Measurements from ENCODE around the gene ACSL5. TPM values are rescaled to one million over a fixed set of nuclear protein-coding genes. Genes with fewer than 3 reads are reported as not detected.

The ACSL5 gene
- total and polyA plus RNA-seq, 2 donors (not counting 3 experiments of a cell fraction or from before 2014, with no cell fraction given), result 1.5 to 2.1 TPM

- no peaks in the 10 kb centered on the region for H3K79me2 ChIP-seq (ENCODE audit: control insufficient read depth, insufficient read depth, low read length)
- no peak overlapping the region for H3K27ac ChIP-seq (ENCODE audit: insufficient read depth, low read depth, low read length)
- dilution Hi-C loops (cut with MboI; ENCODE audit: extremely low pct_ligation_motif_present, low sequenced_read_pairs) (no loop called here), intact Hi-C loops (cut with micrococcal nuclease) (no loop called here)
- DNase-seq (ENCODE audit: low read depth, low spot score) (no peak), FAIRE-seq (no peak)
- no peak overlapping the region for H3K4me2 ChIP-seq (ENCODE audit: insufficient read depth, low read length)
- no peaks in the 10 kb centered on the region for H3K9me3 ChIP-seq (replicated peaks; ENCODE audit: control insufficient read depth, insufficient read depth, low read length)
- H2AFZ ChIP-seq (ENCODE audit: low read depth, low read length), result no peak overlapping the region
- H3K4me1 ChIP-seq (ENCODE audit: control insufficient read depth, extremely low read depth, insufficient read depth, low read length), result no peaks in the 10 kb centered on the region
- H3K4me3 ChIP-seq (replicated peaks in 1 of 3; ENCODE audit: insufficient read depth in 1 of 3, low read depth in 1 of 3, low read length in 3 of 3), result no peak overlapping the region
- H3K36me3 ChIP-seq (ENCODE audit: control insufficient read depth in 2 of 2, extremely low read depth in 1 of 2, insufficient read depth in 2 of 2, low read length in 2 of 2), result peaks cover 14 to 22% of the 10 kb centered on the region in 2 experiments
- H4K20me1 ChIP-seq (replicated peaks; ENCODE audit: control insufficient read depth, extremely low read depth, insufficient read depth, low read length), result no peaks in the 10 kb centered on the region
- ChIA-PET CTCF (interaction anchor here (0.8 to 3.2 kb wide), 5 partner anchors 17 to 296 kb away, joined by 3 to 8 read pairs (median 4); no protein-coding TSS in a partner anchor), POLR2A (no interaction called here)
- TF ChIP-seq GATA2 (IDR thresholded peaks at IDR 0.05; ENCODE audit: insufficient read depth, insufficient read length, low read depth, low read length), result no peak
- TF ChIP-seq, protein P1, sequence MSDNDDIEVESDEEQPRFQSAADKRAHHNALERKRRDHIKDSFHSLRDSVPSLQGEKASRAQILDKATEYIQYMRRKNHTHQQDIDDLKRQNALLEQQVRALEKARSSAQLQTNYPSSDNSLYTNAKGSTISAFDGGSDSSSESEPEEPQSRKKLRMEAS (IDR thresholded peaks at IDR 0.05; ENCODE audit: insufficient read depth, insufficient read length), result no peak
- no peak for TF ChIP-seq CTCF (IDR thresholded peaks at IDR 0.05; ENCODE audit: extremely low read depth in 1 of 2, insufficient read depth in 1 of 2, low read depth in 1 of 2, low read length in 2 of 2)
- TF ChIP-seq FOS (IDR thresholded peaks at IDR 0.05; ENCODE audit: borderline replicate concordance, insufficient read depth, low read length), result no peak
- no peak for TF ChIP-seq JUN (IDR thresholded peaks at IDR 0.05; ENCODE audit: borderline replicate concordance, insufficient read depth, insufficient read length, low read depth)
- no peak for TF ChIP-seq POLR2A (IDR thresholded peaks at IDR 0.05; ENCODE audit: low read depth, low read length)
- TF ChIP-seq MYC (IDR thresholded peaks at IDR 0.05; ENCODE audit: low read depth, low read length), result no peak
- TF ChIP-seq EZH2 (IDR thresholded peaks at IDR 0.05; ENCODE audit: borderline replicate concordance, low read depth, low read length, severe bottlenecking), result no peak
- TF ChIP-seq POLR2AphosphoS5 (IDR thresholded peaks at IDR 0.05; ENCODE audit: insufficient read depth, low read depth, low read length), result no peak
- BruUV-seq (replicated peaks), result no TSS peak
- no peaks in the 10 kb centered on the region for H3K27me3 ChIP-seq (ENCODE audit: control insufficient read depth in 2 of 2, insufficient read depth in 2 of 2, low read length in 2 of 2)
- no peak overlapping the region for H3K9ac ChIP-seq (replicated peaks; ENCODE audit: extremely low read depth, insufficient read depth, low read length)
- H3K9me1 ChIP-seq (replicated peaks; ENCODE audit: control insufficient read depth, extremely low read depth, insufficient read depth, low read length), result no peaks in the 10 kb centered on the region
Measured at GRCh38 chr10:112433136-112433535, 59.2 kb downstream of the ACSL5 start.

Measured in endothelial cell of umbilical vein (primary cell).